NK-92 (cell line): Measurements from ENCODE around the gene NFE2L2.
"Not testable (repeated sequence)": the region's sequence is repeated elsewhere in the genome, so short reads cannot be mapped to it uniquely, and the experiment has no call there.

Experiments
- DNase-seq: peaks from one replicate; lab custom pipeline; 2025; ENCODE audit not compliant: unreplicated experiment; lab: John Stamatoyannopoulos, UW

Gene NFE2L2

DNA sequence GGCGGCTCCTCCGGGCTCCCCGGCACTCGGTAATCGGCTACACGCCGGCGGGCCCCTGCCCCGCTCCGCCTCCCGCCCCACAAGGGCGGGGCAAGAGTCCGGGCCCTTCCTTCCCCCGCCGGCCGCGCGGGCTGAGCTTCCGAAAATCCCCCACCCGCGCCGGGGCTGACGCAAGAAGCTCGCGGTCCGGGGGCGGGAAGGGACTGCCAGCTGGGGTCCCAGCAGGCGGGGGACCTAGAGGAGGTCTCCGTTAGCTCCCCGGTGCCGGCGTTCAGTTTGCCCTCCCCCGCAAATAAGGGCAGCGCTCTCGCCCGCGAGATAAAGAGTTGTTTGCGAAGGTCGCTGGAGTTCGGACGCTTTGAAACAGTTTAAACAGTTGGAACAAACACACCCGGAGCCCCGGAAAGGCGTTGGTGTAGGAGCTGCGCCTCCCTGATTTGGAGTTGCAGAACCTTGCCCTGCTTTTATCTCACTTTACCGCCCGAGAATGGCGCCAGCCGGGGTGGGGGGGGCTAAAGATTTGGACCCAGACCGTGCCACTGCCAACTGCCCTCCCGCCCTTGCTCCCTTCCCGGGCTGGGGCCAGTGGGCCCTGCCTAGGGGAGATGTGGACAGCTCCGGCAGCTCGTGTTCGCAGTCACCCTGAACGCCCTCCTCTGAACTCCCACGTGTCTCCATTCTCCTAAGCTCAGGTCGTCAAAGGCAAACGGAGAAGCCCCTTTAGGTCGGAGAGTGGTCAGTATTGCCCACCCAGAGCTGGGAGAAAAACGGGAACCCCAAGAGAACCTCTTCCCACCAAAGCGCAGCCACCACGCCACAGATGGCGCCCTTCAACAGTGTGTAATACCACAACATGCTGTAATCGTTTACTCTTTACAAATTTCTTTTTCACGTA is at the start of gene NFE2L2:
Gene NFE2L2 (minus strand): TSS at position 35 of the 895 bp plus-strand sequence. CDS start 151 bp downstream, outside the sequence.
- peak; percentile 48 for DNase-seq

DNA sequence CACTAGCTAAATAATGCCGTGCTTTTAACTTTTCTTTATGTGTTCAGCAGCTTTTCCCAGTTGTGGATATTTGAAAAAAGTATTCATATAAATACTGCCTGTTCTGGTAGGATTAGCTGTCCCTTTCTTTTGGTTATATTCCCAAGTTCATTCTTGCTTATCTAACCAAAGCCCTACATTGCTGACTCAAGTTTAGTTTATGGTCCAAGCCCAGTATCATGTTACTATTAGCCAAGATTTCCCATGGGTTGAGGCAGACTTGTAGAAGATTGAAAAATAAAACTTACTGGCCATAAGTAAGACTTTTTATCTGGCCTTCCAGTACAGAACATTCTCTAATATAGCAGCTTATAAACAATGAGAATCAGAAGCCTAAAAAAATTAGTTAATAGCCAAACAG is 49.7 kb upstream of the NFE2L2 start:
- no peak for DNase-seq

DNA sequence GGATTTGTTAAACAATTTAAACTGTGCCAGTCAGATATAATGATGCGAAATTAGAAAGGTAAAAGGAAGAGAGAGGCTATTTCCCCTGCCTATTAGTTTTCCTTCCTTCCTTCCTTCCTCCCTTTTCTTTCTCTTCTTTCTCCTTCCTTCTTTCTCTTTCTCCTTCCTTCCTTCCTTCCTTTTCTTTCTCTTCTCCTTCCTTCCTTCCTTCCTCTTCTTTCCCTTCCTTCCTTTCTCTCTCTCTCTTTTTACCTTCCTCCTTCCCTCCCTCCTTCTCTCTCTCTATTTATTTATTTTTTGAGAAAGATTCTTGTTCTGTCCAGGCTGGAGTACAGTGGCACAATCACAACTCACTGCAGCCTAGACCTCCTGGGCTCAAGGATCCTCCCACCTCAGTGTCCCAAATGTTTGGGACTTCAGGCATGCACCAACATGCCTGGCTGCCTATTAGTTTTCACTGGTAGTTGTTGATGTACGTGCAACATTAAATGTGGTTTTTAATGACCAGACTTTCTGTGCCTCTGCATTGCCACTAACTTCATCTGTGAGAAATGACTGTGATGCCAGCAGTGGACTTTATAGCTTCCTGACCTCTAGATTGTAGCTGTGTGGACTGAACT is 48.7 kb upstream of the NFE2L2 start:
- DNase-seq: no peak

DNA sequence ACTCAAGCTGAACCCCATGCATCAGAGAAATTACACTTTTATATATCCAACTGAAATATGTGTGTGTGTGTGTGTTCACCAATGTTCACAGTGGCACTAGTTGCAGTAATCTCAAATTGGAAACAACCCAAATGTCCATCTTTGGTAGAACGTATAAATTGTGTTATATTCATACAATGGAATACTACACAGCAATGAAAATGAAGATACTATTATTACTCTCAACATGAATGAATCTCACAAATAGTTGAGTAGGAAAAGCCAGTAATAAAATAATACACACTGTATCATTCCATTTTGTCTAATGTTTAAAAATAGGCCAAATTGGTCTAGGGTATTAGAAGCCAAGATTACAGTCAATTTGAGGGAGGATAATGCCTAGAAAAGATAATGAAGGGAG is 48.0 kb upstream of the NFE2L2 start:
- DNase-seq: no peak

DNA sequence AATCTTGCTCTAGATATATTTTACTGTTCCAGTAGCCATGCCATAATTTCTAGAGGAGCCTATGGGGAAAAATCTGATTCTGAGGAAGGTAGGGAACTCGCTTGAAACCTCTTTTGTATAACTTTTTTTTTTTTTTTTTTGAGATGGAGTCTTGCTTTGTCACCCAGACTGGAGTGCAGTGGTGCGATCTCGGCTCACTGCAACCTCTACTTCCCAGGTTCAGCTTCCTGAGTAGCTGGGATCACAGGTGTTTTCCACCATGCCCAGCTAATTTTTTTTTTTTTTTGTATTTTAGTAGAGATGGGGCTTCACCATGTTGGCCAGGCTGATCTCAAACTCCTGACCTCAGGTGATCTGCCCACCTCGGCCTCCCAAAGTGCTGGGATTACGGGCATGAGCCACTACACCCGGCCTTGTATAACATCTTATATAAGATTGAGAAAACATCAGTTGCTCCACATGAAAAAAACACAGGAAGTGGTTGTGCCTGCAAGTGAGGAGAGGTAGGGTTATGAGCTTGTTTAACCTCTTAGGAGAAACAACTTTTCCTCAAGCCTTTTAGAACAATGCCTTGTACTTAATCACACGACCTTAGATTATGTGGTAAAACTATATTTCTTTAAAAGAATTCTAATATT is 45.3 kb upstream of the NFE2L2 start:
- not testable (repeated sequence) for DNase-seq

DNA sequence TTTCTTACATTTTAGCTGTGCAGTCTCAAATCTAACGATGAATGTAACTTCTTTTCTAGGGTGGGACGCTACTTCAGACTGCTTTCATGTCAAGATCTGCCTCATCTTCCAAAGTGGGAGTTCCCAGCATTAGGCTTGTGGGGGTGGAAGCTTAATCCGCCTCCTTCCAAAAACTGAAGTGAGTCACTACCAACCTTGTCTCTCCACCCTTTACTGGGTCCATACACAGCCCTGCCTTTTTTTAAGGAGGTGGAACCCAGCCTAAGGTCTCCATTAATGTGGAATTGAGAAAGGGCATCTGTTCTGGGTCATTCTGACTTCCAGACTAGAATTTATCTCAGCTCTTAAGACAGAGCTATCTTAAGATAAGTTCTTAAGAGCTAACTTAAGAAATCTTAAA is 42.0 kb upstream of the NFE2L2 start:
- no peak for DNase-seq

DNA sequence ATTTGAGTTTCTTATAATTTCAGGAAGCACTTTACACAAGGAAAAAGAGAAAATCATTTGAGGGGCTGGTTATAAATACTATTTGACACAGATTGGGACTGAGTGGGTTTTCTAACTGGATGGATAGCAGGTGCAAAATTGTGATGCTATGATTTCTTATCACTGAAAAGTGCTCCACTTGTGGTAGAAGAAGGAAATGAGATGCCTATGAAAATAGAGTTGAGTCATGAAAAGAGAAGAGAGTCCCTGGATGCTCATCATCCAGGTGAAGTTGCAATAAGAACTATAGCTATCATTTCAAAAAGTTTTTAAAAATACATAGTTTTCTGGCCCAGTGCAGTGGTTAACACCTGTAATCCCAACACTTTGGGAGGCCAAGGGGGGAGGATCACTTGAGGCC is 39.4 kb upstream of the NFE2L2 start:
- no peak for DNase-seq

DNA sequence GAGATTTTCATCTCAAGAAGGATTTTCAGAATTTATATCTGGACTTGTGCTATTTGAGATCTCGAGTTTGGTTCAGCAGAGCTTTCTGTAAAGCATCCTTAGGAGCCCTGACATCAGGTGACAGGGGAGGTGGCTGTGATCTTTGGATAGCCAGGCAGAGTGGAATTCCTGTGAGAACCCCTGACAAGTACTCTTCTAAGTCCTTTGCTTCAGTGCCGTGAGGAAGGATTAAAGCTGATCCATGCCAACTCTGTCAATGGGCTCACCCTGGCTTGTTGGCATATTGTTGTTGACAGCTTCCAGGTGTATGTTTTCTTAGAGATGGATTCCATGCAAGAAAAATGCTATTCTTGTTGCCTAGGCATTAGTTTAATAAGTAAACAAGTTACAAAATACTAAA is 38.0 kb upstream of the NFE2L2 start:
- no peak for DNase-seq

DNA sequence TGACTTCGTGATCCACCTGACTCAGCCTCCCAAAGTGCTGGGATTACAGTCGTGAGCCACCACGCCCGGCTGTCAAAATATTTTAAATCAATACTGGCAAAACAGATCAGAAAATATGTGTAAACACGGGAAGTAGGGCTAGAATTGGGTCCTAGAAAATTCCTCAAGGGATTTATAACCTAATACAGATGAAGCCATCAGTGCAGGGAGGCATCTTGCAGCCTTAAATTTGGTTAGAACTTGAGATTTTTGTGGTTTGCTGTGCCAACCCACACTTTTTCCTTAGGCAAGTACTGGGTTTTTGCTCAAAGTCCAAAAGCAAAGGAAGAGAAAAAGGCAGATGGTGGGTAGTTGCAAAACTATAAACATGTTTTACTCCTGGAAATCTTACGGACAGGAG is 33.7 kb upstream of the NFE2L2 start:
- DNase-seq: no peak

DNA sequence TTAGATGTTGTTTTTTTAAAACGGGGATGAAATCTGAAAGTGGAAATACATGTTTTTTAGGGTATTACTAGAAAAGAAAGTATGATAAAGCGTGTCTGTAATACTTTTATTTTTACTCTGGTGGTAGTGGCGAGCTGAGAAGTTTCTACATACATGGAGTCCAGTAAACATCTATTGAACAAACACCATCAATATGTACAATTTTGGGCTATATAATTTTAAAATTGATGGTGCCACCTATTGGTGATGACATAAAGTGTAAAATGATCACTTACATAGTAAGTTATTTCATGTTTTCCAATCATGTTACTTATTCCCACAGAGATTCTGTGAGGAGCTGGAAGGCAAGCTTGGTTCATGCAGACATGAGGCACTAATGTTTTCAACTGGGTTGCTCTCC is 31.5 kb upstream of the NFE2L2 start:
- DNase-seq: no peak

DNA sequence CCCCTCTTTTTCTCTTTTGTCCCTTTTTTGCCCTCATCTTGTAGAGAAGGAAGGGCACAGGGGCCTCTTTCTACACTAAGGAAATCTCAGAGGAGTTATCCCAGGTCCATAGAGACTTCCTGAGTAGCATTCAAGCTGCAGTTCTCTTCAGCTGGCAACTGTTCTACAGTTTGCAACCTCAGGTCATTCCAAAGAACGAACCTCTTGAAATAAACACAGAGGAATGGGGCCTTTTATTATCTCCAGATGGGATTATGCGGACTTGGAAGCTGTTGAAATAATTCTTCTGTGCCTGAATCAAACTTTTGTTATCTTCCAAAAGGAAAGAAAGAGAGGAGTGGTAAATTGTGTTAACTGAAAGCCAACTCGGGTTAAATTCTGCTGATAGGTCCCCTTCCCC is 31.0 kb upstream of the NFE2L2 start:
- DNase-seq: no peak

DNA sequence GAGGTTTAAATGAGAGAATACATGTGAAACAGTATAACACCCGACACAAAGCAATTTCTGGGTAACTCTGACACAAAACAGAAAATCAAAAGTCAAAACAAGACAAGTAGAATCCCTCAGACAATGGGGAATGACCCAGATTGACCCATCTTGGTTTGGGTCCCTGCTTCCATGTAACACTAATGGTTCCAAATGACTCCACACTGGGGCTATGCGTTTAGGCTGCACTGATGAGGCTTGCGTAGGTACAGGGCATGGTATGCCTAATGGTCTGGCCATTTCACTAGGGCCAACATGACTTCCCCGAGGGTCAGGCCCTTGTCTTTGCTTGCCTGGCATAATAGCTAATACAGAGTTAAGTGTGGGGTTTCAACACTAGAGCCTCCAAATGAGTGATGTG is 27.2 kb upstream of the NFE2L2 start:
- no peak for DNase-seq

DNA sequence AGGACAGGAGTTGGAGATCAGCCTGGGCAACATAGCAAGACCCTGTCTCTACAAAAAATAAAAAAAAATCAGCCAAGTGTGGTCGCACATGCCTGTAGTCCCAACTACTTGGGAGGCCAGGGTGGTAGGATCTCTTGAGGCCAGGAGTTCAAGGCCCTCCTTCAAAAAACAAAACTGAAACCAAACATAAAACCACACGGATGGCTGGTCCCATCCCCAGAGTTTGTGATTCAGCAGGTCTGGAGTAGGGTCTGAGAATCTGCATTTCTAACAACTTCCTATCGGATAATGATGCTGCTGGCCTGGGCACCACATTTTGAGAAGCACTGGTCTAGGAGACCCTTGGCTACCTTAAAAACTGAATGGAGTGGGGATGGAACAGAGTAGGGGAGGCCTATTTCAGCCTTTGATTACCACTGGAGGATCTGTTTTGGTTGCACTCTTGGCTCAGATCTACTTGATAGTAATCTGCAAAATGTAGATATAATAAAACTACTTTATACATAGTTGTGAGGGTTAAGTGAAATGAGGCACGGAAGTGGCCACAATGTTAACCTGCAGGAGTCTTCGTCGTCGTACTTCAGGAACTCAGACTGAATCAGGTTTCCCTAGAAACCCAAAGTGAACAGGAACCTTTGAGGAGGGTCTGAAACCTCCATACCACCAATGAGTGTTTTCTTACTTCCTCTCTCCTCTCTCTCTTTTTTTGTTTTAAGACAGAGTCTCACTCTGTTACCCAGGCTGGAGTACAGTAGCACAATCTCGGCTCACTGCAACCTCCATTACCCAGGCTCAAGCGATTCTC is 25.5 kb upstream of the NFE2L2 start:
- no peak for DNase-seq

DNA sequence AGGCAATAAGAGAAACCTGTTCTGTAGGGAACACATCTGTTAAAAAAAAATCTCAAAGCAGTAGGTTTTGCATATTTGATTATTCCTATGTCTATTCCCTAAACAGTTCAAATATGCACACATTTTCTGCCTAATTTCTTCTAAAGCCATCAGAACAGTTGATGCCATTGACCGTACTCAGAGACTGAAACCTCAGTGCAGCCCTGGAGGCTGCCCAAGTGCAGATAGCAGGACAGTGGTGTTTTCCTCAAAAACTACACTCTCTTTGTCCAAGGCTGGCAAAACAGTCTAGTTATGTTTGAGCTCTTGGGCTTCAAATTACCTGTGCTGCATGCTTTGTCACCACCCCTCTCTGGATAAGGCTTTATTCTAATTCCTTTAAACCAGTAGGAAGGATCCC is 23.3 kb upstream of the NFE2L2 start:
- no peak for DNase-seq

DNA sequence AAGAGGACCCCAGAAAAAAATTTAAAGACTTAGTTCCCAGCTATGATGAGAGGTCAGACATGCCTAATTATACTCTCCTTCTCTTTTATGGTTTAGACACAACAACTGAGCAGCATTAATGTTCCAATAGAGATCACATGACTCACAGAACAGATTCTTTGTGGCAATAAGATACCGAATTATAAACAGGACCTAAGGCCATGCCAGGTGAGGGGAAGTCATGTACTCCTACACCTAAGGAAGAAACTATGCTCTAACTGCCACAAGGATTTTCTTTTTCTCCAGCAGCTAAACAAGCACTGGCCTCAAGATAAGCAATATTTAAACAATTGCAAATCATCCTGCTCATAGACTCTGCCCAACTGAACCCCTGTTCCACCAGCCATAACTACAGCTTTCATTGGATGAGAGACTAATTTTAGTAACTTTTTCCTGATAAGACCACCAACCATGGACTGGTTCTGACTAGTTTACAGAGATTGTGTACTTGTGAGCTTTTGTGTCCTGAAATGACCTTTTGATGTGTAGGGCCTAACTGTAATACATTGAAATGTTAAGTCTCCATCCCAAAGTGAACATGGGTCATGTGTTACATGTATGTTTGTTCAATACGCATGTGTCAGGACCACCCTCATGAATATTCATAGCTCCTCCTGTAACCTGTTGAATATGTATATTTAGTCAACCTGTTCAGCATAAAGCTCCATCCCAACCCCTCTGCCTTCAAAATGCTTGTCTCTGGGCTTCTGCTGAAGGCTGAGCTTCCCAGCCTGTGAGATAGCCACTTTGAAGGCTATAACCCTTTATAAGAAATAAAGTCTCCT is 21.6 kb upstream of the NFE2L2 start:
- DNase-seq: no peak

DNA sequence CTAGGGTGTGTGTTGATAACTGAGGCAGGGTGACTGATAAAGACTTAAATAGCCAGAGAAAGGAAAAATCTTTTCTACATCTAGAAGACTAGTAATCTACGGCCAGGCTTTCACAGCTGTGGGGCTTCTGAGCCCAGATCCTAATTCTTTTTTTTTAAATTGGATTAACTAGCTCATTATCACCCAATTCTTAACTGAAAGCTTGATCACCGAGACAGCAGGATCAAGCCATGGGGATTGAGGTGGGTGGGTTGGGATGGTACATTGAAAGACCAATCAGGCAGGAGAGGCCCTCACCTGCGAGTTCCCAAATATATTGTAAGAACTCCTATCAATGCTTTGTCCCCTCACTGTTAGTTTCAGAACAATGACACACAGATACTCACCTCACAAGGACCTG is 20.0 kb upstream of the NFE2L2 start:
- no peak for DNase-seq

DNA sequence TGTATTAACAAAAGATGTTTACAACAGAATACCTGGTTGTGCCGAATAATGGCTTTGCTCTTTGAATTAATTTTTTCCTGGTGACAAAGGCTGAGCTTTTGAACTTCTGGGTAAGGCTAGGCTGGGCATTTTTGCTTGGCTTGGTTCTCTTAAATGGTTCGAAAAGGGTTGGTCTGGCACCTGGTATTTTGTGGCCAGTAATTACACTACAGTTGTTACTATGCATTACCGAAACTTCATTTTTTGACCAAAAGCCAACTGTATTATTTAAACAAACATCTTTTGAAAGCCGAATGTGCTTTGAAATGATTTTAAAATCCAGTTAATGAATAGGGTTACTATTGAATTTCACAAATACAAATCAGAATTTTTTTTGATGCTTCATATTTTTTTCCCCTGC is 19.4 kb upstream of the NFE2L2 start:
- DNase-seq: no peak

DNA sequence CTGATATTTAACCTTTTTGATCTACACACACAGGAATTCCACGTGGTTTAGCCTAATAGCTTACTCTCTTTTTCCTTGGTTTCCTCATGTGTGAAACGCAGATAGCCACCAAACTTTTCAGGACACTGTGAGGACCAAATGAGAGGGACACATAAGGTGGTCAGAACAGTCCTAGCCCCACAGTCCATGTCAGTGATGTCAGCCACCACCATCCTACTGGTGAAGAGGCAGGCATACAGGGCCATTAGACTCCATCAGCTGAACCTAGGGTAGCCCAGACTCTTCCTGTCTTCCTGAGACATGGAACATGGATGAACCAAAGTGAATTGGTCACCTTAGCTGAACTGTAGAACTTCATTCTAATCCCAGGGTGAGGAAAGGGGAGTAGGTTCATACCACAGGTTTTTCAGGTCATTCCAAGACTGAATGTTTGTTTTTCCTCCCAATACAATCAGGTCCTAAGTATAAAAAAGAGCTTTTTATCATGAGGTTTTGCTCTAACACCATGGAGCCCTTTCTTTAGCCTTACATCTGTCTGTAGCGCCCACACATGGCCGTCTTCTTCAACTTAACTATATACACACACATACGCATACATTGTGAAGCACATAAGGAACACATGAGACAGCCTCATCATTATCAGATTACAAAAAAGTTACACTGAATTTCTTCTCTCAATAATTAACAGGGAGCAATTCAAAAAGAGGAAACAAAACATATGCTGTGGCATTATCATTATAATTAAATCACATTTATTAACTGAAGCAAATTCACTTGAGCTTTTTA is 18.5 kb upstream of the NFE2L2 start:
- DNase-seq: no peak

DNA sequence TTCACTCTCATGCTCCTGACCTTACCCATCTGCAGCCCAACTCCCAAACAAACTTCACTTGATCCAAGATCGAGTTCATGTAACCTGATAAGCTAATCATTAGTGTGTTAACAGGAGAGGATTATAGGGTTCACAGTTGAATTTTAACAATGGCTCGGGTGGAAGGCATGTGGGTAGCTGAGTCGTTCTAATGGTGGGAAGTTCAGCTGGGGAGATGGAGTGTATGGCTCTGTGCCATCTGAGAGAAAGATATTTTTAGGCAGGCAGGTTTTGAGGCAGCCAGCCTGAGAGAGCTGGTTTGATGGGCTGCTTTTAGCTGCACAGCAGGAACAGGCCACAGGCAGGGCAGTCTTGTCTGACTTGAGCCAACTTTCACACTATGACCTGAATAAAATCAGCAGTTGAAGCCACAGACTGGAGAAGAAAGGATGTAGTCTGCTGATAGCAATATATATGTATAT is 17.7 kb upstream of the NFE2L2 start:
- no peak for DNase-seq
